GM10847 (cell line): ENCODE data around the gene LRRTM3.

Source experiments
- POLR2A ChIP-seq: IDR thresholded peaks from 2 replicates; pipeline ENCODE4 v1.6.1; 2011; ENCODE audit not compliant: insufficient read length; ENCODE audit errors: extremely low read depth

The LRRTM3 gene

GRCh38 chr10:66927251-66927935 is 1.6 kb downstream of the LRRTM3 start:
- TF ChIP-seq POLR2A = no peak

GRCh38 chr10:66927971-66928770 is 2.3 kb downstream of the LRRTM3 start:
- TF ChIP-seq POLR2A = no peak

DNA sequence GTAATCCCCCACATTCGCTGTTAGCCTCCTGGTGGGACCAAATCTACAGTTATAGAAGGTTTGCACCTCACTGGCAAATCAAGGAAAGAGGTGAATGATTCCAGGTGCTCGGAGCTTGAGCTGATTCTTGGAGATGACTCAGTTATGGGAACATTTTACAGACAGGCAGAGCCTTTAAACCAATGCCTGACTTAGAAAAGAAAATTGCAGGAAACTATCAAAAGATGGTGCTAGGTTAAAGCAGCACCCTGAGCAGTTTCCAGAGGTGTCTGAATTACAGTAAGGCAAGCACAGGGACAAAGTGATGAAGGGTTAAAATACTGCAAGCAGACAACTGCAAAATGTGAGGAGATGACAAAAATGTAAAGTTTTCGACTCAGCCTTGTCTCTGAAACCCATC is 2.9 kb downstream of the LRRTM3 start:
- no peak for TF ChIP-seq POLR2A

GRCh38 chr10:66929375-66929774 is 3.5 kb downstream of the LRRTM3 start:
- TF ChIP-seq POLR2A = no peak

DNA sequence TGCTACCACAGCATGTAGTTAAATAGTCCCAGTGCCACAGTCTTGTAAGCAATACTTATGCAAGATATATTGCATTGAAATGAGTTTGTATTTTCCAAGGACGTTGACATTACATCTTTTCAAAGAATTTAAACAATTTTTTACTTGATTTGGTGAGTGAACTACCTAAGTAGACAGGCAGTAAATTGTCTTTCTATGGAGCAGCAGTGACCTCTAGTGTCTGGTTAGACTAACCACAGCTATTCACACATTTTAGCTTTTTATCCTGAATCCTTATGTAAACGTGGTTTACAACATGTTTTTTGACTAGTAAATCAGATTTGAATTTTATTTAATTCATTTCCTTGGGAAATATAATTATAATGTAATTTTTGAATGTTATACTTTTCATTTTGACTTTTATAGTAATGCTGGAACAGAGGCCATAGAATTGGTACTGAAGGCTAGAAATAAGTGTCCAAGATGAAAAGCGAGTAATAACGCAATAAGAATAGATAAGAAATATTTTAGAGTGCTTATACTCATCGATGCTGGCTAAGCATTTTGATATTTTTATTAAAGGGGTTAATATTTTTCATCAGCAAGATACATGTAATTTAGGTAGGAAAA is 5.6 kb downstream of the LRRTM3 start:
- TF ChIP-seq POLR2A = no peak

- no peak for TF ChIP-seq POLR2A
Measured at GRCh38 chr10:66931949-66932343, 6.1 kb downstream of the LRRTM3 start.

GRCh38 chr10:66934711-66935110 is 8.9 kb downstream of the LRRTM3 start:
- TF ChIP-seq POLR2A = no peak

GRCh38 chr10:66940965-66941364 is 15.1 kb downstream of the LRRTM3 start:
- TF ChIP-seq POLR2A = no peak

DNA sequence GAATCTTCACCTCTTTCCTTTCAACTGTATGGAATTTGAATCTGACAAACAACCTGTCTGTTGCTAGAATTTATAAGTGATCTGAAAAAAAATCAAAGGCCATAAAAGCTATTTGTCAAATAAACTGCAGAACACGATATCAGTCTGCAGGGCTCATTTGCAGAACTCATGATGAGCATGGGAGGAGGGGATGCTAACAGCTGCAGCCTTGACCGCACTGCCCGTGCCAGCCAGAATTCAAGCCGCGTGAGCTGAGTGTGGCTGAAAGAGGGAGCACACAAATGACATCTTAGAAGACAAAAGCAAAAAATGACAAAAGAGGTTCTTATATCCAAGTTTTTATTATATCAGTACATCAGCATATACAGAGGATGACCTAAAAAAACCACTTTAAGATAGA is 15.7 kb downstream of the LRRTM3 start:
- no peak for TF ChIP-seq POLR2A

DNA sequence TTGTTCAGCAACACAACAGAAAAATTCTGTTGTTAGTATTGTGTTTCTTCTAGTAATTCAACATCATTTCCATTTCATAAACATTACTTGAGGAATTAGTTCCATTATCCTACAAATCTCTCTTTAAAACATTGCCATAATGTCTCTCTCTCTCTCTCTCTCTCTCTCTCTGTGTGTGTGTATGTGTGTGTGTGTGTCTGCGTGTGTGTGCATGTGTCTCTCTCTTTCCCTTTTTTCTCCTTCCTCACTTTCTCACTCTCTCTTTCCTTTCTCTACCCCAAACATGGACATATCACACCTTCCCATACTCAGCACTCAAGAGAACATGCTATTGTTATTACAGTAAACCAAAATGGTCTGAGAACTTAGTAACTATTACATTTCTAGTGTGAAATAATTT is 16.6 kb downstream of the LRRTM3 start:
- no peak for TF ChIP-seq POLR2A

DNA sequence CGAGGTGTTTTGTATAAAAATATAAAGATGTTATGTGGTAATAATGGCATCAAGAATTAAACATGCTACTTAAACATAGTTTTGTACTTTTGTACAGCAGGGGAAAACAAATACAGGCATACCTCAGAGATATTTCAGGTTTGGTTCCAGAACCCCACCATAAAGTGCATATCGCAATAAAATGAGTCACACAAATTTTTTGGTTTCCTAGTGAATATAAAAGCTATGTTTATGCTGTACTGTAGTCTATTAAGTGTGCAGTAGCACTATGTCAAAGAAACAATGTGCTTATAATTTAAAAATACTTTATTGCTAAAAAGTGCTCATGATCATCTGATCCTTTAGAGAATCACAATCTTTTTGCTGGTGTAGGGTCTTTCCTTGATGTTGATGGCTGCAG is 17.8 kb downstream of the LRRTM3 start:
- no peak for TF ChIP-seq POLR2A

DNA sequence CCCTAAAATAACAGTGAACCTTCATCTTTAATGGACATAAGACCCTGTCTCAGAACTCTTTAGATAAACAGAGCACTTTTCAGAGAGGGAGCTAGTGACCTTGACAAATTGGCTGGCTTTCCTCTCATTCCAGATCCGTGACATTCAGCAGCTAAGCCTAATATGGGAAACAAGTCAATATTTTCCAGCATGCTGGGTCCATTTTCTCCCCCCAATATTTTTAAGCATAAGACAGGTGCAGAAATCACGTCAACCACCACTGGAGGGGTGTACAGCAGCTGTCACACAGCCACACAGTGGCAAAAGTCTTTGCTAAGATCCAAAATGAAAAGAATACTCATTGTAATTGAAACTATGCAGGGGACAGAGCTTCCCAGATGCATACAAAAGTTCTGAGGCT is 26.1 kb downstream of the LRRTM3 start:
- no peak for TF ChIP-seq POLR2A

DNA sequence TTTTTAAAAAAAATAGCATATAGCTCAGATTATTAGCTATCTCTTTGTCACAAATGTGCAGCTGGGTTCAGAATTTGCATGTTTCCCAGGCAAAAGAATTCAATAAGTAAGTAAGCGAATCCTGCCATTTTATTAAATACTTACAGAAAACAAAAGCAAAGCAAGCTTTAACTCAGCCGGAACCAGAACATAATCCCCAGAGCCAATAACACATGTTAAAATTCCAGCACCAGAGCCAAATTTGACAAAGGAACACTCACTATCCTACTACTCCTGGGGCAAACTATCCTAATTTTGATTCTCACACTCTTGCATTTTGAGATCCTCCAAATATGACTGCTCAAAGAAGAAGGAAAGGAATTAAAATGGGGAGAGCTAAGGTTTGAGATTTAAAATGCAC is 32.6 kb downstream of the LRRTM3 start:
- no peak for TF ChIP-seq POLR2A

GRCh38 chr10:66964946-66965345 is 39.1 kb downstream of the LRRTM3 start:
- no peak for TF ChIP-seq POLR2A

DNA sequence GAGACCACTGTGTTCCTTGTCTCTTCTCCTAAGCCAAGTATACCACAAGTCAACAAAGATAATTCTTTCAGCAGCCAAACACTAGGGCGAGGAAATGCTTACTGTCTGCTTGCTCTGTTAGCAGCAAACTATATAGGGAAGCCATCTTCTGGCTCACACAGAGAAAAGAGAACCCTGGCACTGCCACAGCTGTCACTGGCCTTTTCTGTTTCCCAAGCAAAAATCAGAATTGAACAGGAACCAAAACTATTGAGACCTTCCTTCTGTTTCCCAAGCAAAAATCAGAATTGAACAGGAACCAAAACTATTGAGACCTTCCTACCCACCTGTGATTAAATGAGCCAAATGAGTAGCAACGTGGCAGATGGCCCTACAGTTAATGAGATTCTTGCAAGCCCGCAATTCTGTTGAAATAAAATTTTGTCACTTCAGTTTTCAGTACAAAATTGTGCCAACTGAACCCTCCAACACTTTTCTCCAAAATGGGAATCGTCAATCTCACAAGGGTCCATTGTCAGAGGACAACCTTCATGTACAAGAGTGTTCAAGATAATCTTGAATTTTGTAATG is 54.5 kb downstream of the LRRTM3 start:
- TF ChIP-seq POLR2A = no peak
